DND-41 (cell line): Measurements from ENCODE around the gene MVB12A.

ENCODE experiments used
- EZH2 ChIP-seq: IDR thresholded peaks from 3 replicates; pipeline ENCODE4 v1.6.1; 2012; ENCODE audit warnings: borderline replicate concordance, low read depth, mild to moderate bottlenecking, moderate library complexity, low read length, inconsistent platforms; ENCODE audit not compliant: severe bottlenecking
- TF ChIP-seq, protein P1 (sequence below): IDR thresholded peaks from 2 replicates; pipeline ENCODE4 v1.5.1; 2012; ENCODE audit warnings: borderline replicate concordance, low read length, moderate library complexity, mild to moderate bottlenecking; ENCODE audit not compliant: poor library complexity, severe bottlenecking; ENCODE audit errors: extremely low read depth

DNA sequence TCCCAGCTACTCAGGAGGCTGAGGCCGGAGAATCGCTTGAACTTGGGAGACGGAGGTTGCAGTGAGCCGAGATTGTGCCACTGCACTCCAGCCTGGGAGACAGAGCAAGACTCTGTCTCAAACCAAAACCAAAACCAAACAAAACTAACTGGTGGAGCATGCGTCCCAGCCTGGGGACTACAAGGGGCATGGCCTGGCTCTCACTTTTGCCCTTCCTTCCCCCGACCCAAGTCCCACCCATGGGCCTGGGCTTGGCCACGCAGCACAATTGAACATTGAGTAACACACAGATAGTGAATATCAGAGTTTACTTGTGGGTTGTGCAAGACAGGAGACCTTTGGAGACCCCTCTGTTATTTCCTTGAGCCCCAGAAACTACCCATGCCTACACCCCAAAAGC lies 15.4 kb downstream of the MVB12A start:
- TF ChIP-seq, protein P1, sequence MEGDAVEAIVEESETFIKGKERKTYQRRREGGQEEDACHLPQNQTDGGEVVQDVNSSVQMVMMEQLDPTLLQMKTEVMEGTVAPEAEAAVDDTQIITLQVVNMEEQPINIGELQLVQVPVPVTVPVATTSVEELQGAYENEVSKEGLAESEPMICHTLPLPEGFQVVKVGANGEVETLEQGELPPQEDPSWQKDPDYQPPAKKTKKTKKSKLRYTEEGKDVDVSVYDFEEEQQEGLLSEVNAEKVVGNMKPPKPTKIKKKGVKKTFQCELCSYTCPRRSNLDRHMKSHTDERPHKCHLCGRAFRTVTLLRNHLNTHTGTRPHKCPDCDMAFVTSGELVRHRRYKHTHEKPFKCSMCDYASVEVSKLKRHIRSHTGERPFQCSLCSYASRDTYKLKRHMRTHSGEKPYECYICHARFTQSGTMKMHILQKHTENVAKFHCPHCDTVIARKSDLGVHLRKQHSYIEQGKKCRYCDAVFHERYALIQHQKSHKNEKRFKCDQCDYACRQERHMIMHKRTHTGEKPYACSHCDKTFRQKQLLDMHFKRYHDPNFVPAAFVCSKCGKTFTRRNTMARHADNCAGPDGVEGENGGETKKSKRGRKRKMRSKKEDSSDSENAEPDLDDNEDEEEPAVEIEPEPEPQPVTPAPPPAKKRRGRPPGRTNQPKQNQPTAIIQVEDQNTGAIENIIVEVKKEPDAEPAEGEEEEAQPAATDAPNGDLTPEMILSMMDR, result no peak
- no peak for TF ChIP-seq EZH2
